GM10266 (cell line): ENCODE data around the gene SCAPER.

Experiments
- DNase-seq: peaks from one replicate; pipeline ENCODE4 v3.0.0; 2012; ENCODE audit errors: extremely low spot score
- TF ChIP-seq, protein P1 (sequence below): IDR thresholded peaks from 2 replicates; pipeline ENCODE4 v1.5.1; 2012; ENCODE audit warnings: mild to moderate bottlenecking, low read depth; ENCODE audit not compliant: control insufficient read depth, insufficient read depth; ENCODE audit errors: missing control alignments

SCAPER gene

DNA sequence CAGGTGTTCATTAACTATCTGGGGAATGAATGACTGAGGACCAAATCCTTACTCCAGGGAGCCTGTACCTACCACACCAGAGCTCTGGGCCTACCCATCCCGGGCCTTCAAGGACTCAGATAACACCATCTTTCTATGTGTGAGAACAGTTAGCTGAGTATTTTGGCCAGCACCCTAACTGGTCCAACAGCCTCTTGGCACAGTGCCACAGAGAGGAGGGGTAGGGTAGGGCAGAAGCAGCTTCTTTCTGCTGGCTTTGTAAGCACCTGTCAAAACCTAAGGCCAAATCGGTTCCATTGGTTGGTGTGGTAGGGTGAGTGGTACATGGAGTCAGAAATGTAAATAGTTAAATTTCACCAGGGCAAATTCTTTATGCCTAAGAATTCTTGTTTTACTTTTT is 541.9 kb downstream of the SCAPER start:
- TF ChIP-seq, protein P1, sequence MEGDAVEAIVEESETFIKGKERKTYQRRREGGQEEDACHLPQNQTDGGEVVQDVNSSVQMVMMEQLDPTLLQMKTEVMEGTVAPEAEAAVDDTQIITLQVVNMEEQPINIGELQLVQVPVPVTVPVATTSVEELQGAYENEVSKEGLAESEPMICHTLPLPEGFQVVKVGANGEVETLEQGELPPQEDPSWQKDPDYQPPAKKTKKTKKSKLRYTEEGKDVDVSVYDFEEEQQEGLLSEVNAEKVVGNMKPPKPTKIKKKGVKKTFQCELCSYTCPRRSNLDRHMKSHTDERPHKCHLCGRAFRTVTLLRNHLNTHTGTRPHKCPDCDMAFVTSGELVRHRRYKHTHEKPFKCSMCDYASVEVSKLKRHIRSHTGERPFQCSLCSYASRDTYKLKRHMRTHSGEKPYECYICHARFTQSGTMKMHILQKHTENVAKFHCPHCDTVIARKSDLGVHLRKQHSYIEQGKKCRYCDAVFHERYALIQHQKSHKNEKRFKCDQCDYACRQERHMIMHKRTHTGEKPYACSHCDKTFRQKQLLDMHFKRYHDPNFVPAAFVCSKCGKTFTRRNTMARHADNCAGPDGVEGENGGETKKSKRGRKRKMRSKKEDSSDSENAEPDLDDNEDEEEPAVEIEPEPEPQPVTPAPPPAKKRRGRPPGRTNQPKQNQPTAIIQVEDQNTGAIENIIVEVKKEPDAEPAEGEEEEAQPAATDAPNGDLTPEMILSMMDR = no peak

DNA sequence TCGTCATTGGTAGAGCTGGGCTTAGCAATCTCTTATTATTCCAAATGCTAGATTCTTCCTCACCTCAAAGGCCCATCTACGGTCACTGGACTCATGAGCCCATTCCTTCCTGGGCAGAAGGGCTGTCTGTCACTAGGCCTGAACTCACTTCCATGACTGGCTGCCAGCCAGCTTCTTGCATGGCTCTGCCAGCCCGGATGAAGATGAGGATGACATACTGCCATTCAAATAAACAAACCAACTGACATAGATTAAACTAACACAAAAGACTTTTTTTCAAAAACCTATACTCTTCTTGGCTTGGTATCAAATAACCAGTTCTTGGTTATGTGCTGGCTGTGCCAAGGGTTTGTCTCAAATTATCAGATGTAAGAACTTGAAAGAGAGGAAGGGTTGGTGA is 544.7 kb downstream of the SCAPER start:
- no peak for DNase-seq
- TF ChIP-seq, protein P1 = no peak

More for the DNA sequence above, 541.9 kb downstream of the SCAPER start:
- DNase-seq = no peak

DNA sequence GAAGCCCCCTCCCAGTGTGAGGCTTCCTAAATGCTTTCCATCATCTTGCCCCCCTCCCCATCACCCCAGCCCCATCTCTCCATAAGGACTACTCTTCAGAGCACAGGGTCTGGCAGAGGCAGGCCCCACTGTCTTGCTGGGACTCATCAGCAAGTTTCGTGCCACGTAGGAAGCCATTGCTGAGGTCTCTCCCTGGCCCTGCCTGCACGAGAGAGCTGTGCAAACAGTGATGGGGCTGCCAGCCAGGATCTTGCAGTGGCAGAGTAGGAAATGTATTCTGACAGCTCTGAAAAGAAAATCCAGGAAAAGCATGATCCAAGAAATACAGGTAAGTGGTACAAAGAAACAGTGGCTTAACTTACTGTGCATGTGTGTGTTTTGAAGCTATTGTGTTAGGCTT is 546.0 kb downstream of the SCAPER start:
- TF ChIP-seq, protein P1 = no peak
- no peak for DNase-seq

DNA sequence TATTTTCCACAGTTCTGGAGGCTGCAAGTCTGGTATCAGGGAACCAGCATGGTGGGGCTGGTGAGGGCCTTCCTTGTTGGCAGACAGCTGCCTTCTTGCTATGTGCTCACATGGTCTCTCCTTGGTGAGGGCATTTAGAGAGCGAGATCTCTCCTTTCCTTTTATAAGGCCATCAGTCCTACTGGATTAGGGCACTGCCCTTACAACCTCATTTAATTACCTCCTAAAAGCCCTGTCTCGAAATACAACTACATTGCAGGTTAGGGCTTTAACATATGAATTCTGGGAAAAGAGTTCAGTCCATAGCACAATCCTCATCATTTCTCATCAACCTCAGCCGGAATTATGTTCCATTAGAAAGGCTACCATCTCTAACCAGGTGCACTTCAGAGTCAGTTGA is 546.7 kb downstream of the SCAPER start:
- TF ChIP-seq, protein P1 = no peak
- DNase-seq = no peak

DNA sequence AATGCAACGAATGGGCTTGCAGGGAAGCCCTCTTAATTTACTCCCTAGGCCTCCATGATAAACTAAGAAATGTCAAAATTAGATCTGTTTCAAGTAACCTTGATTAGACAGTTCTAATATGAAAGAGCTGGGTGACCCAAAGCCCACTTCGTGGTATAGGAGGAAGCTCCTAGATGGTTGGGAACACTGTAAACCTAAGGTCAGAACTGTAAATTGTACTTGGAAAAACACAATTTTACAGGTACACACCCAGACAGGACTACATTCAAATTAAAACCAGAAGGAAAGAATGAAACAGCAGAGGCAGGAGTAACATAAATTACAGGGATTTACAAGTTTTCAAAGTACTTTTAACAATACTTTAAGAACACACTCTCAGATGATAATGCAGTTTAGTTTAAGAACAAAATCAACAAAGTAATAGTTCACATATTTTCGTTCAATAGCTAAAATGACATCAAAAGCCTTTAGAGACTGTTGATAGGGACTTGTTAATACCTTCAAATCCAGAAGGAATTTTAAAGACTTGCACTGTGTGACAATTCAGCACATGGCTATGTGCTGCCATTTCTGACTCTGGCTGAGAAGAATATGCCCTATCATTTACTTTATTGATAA is 550.2 kb downstream of the SCAPER start:
- DNase-seq = no peak
- TF ChIP-seq, protein P1 = no peak

DNA sequence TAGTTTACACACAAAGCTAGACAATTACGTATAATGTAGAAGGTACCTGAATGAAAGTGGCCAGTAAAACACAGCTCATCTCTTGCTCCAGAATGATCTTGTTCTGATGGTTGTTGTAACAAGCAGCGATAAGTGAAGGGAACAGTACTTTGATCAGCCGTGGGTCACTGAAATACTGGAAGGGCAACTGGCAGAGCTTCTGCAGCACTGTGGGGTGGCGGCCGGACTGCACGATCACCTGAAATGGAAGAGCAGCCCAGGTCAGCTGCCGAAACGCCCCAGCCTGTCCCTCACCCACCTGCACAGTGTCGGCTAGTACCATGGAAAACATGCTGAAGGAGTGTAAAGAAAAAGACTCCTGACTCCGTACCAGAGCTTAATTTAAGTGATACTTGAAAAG is 551.2 kb downstream of the SCAPER start:
- no peak for DNase-seq
- TF ChIP-seq, protein P1 = no peak

DNA sequence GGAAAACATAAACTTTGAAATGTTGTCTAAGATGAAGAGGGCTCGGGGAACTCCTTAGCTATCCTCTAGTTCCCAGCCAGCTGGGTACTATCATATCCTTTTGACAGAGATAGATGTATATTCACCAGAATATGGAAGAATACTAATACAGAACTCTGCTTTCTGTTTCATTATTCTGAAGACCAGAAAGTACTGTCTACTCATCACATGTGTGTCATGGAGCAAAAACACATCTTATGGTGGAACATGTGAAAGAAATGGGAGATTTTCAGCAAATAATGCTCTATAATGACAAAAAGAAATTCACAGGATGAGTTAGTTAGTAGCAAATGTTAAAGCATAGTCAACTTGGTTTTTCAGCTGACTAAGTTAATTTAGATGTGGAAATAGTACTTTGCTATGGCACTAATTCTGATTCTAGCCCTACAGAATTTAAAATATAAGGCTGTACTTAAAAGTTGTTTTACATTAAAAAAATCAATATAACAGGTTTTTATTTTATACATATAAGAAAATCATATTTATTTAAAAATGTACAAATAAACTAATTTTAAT is 552.0 kb downstream of the SCAPER start:
- TF ChIP-seq, protein P1 = no peak
- DNase-seq = no peak
